ENCODE data around the gene SPEM2.

The SPEM2 gene

GRCh38 chr17:7419819-7420610 is 5.4 kb upstream of the SPEM2 start, which contains the start of gene SPEM1:
SPEM1 (plus strand) TSS chr17:7420324; CDS start chr17:7420385, 61 bp downstream.
- DNase-seq (ENCODE audit: low read depth in 4 of 4, low spot score in 1 of 4) = no peak

GRCh38 chr17:7421186-7421585 is 4.2 kb upstream of the SPEM2 start:
- no peak for DNase-seq (ENCODE audit: low read depth in 4 of 4, low spot score in 1 of 4)

GRCh38 chr17:7423679-7424078 is 1.7 kb upstream of the SPEM2 start:
- DNase-seq (ENCODE audit: low read depth in 4 of 4, low spot score in 1 of 4) = no peak

- no peak for DNase-seq (ENCODE audit: low read depth in 4 of 4, low spot score in 1 of 4)
Observed at GRCh38 chr17:7425756-7426155, 340 bp downstream of the SPEM2 start.

- DNase-seq (ENCODE audit: low read depth in 4 of 4, low spot score in 1 of 4) = no peak
Observed at GRCh38 chr17:7426203-7426863, 917 bp downstream of the SPEM2 start.

GRCh38 chr17:7426896-7427489 is 1.6 kb downstream of the SPEM2 start:
- no peak for DNase-seq (ENCODE audit: low read depth in 4 of 4, low spot score in 1 of 4)

GRCh38 chr17:7427549-7427948 is 2.1 kb downstream of the SPEM2 start:
- DNase-seq (ENCODE audit: low read depth in 4 of 4, low spot score in 1 of 4) = no peak

- no peak for DNase-seq (ENCODE audit: low read depth in 4 of 4, low spot score in 1 of 4)
Observed at GRCh38 chr17:7428557-7428956, 3.1 kb downstream of the SPEM2 start, which contains the start of gene SPEM3. SPEM3 (plus strand) TSS chr17:7428857; CDS start chr17:7428903, 46 bp downstream.

GRCh38 chr17:7429722-7430121 is 4.3 kb downstream of the SPEM2 start:
- no peak for DNase-seq (ENCODE audit: low read depth in 4 of 4, low spot score in 1 of 4)

GRCh38 chr17:7431231-7431630 is 5.8 kb downstream of the SPEM2 start:
- no peak for DNase-seq (ENCODE audit: low read depth in 4 of 4, low spot score in 1 of 4)

GRCh38 chr17:7432296-7432695 is 6.9 kb downstream of the SPEM2 start:
- DNase-seq (ENCODE audit: low read depth in 4 of 4, low spot score in 1 of 4) = no peak

GRCh38 chr17:7435676-7436555 is 10.5 kb downstream of the SPEM2 start:
- peak in 2 of 4 experiments; percentile 32 to 48 for DNase-seq (ENCODE audit: low read depth in 4 of 4, low spot score in 1 of 4)

GRCh38 chr17:7436556-7437368 is 11.3 kb downstream of the SPEM2 start:
- DNase-seq (ENCODE audit: low read depth in 4 of 4, low spot score in 1 of 4) = peak; percentile 42 to 76 (median 56)

- no peak for DNase-seq (ENCODE audit: low read depth in 4 of 4, low spot score in 1 of 4)
Observed at GRCh38 chr17:7437369-7437863, 12.0 kb downstream of the SPEM2 start.

GRCh38 chr17:7437950-7438614 is 12.7 kb downstream of the SPEM2 start:
- peak in 3 of 4 experiments; percentile 37 to 73 (median 49) for DNase-seq (ENCODE audit: low read depth in 4 of 4, low spot score in 1 of 4)

GRCh38 chr17:7438656-7439460 is 13.4 kb downstream of the SPEM2 start:
- DNase-seq (ENCODE audit: low read depth in 4 of 4, low spot score in 1 of 4) = no peak

GRCh38 chr17:7439462-7440112 is 14.2 kb downstream of the SPEM2 start, which contains the start of gene FGF11:
FGF11 (plus strand) TSS chr17:7439512; CDS start chr17:7439621, 109 bp downstream.
- DNase-seq (ENCODE audit: low read depth in 4 of 4, low spot score in 1 of 4) = no peak
